Esophagus squamous epithelium (tissue), 4 donors: Measurements from ENCODE around the gene FAM171A2.

Experiments used
- POLR2A ChIP-seq, 4 donors: fragments of 450-650 bp; IDR thresholded peaks; one replicate each; pipeline ENCODE4 v1.6.1; 2017; ENCODE audit warnings: antibody characterized with exemption in 4 of 4, mild to moderate bottlenecking in 4 of 4, moderate library complexity in 3 of 4
- TF ChIP-seq, protein P1 (sequence below), 6 experiments: fragments of 450-650 bp in 4 of 6; fragments of 200-600 bp in 2 of 6; sonication (generic) in 2 of 6; IDR thresholded peaks; one replicate each; pipeline ENCODE4 v1.5.1; 2016 to 2019; ENCODE audit warnings: antibody characterized with exemption in 6 of 6, mild to moderate bottlenecking in 4 of 6, moderate library complexity in 4 of 6

DNA sequence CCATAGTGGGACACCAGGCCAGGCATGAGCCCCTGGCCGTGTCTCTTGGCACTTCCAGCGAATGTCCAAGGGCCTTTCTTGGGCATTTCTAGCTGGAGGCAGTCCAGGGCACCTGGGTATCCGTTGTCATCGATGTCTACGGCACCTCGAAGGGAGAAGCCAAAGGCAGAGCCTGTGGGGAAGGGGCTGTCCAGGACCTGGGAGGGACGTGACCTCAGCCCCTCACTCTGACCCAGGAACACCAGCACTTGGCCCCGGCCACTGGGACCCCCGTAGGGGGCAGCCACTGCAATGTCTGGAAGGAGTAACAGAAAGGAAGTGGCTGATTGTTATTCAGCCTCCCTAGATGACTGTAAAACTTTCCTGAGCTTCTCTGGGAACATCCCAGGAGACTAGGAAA lies 17.1 kb upstream of the FAM171A2 start:
- TF ChIP-seq POLR2A (IDR thresholded peaks at IDR 0.05): no peak
- TF ChIP-seq, protein P1, sequence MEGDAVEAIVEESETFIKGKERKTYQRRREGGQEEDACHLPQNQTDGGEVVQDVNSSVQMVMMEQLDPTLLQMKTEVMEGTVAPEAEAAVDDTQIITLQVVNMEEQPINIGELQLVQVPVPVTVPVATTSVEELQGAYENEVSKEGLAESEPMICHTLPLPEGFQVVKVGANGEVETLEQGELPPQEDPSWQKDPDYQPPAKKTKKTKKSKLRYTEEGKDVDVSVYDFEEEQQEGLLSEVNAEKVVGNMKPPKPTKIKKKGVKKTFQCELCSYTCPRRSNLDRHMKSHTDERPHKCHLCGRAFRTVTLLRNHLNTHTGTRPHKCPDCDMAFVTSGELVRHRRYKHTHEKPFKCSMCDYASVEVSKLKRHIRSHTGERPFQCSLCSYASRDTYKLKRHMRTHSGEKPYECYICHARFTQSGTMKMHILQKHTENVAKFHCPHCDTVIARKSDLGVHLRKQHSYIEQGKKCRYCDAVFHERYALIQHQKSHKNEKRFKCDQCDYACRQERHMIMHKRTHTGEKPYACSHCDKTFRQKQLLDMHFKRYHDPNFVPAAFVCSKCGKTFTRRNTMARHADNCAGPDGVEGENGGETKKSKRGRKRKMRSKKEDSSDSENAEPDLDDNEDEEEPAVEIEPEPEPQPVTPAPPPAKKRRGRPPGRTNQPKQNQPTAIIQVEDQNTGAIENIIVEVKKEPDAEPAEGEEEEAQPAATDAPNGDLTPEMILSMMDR (IDR thresholded peaks at IDR 0.05): no peak
